Measurements from ENCODE around the gene PDE6D. TPM values are rescaled to one million over a fixed set of nuclear protein-coding genes. Genes with fewer than 3 reads are reported as not detected.
A peak's percentile ranks its signal among the peaks of the same experiment; 100 is the strongest.
"Not testable (repeated sequence)": the region's sequence is repeated elsewhere in the genome, so short reads cannot be mapped to it uniquely, and the experiment has no call there.

Gene PDE6D
- total and polyA plus RNA-seq, 2 donors (not counting 1 experiment from before 2014, with no cell fraction given), result 31.9 to 36.5 TPM

GRCh38 chr2:231713730-231714638, 67.1 kb downstream of the PDE6D start:
- intact Hi-C loops (cut with micrococcal nuclease), result no loop called here
- H3K4me3 ChIP-seq (ENCODE audit: control extremely low read depth in 1 of 5, extremely low read depth in 1 of 5, insufficient read depth in 1 of 5, low read depth in 2 of 5, low read length in 4 of 5), result no peak overlapping the region
- peak overlapping the region; percentile 42 for H3K4me2 ChIP-seq (replicated peaks; ENCODE audit: low read depth, low read length, poor library complexity, severe bottlenecking)
- peak; percentile 95 for TF ChIP-seq CTCF (IDR thresholded peaks at IDR 0.05)
- no peak for TF ChIP-seq EZH2 (IDR thresholded peaks at IDR 0.05; ENCODE audit: borderline replicate concordance, insufficient read depth, low read depth, low read length, poor library complexity, severe bottlenecking)
- peaks cover 53% of the 10 kb centered on the region for H3K79me2 ChIP-seq (ENCODE audit: control insufficient read depth, insufficient read depth, low read length)
- peaks cover 49 to 68% of the 10 kb centered on the region in 2 donors for H3K4me1 ChIP-seq (ENCODE audit: control insufficient read depth in 2 of 2, insufficient read depth in 2 of 2, low read length in 2 of 2)
- no peak overlapping the region for H2AFZ ChIP-seq (ENCODE audit: insufficient read depth, low read depth, low read length, poor library complexity, severe bottlenecking)
- CTCF ChIA-PET, result interaction anchor here (0.7 to 11.9 kb wide), 31 partner anchors 9 to 232 kb away, joined by 3 to 785 read pairs (median 5); no protein-coding TSS in a partner anchor
- Mint-ChIP-seq H3K9me3 (ENCODE audit: insufficient read depth) (no peaks in the 10 kb centered on the region), H3K27me3 (no peaks in the 10 kb centered on the region), H3K4me3 (peak overlapping the region; percentile 73), H3K27ac (peak overlapping the region; percentile 91), H3K4me1 (peaks cover 66% of the 10 kb centered on the region)
- H4K20me1 ChIP-seq (ENCODE audit: control insufficient read depth, insufficient read depth, low read length, poor library complexity, severe bottlenecking), result peaks cover 53% of the 10 kb centered on the region
- POLR2A ChIA-PET, result interaction anchor here (0.6 to 6.5 kb wide), 14 partner anchors 9 to 109 kb away, joined by 3 to 169 read pairs (median 4); no protein-coding TSS in a partner anchor
- peak overlapping the region; percentile 64 to 75 for H3K27ac ChIP-seq (ENCODE audit: low read length in 2 of 2)
- peak; percentile 18 for ATAC-seq (ENCODE audit: low read depth)
- no peaks in the 10 kb centered on the region for H3K27me3 ChIP-seq (replicated peaks in 1 of 4; ENCODE audit: control extremely low read depth in 1 of 4, control insufficient read depth in 3 of 4, insufficient read depth in 4 of 4, low read length in 3 of 4)
- no peak overlapping the region for H3K9ac ChIP-seq (ENCODE audit: low read length)
- H3K36me3 ChIP-seq (replicated peaks in 1 of 2; ENCODE audit: control extremely low read depth in 1 of 2, control insufficient read depth in 1 of 2, extremely low read depth in 1 of 2, insufficient read depth in 2 of 2, low read length in 1 of 2), result peaks cover 0 to 32% of the 10 kb centered on the region in 2 experiments
- H3K9me3 ChIP-seq (ENCODE audit: control extremely low read depth in 1 of 3, control insufficient read depth in 2 of 3, insufficient read depth in 1 of 3, low read length in 2 of 3), result peaks cover 0 to 17% (median 5%) of the 10 kb centered on the region in 3 donors
- WGBS (ENCODE audit: insufficient coverage), result 18% methylated on average over 14 of the region's 15 CpGs
- peak; percentile 90 for DNase-seq

GRCh38 chr2:231713406-231713729, 67.7 kb downstream of the PDE6D start:
- H3K9me3 Mint-ChIP-seq (ENCODE audit: insufficient read depth); DNase-seq; ATAC-seq (ENCODE audit: low read depth); H3K4me3 ChIP-seq (ENCODE audit: control extremely low read depth in 1 of 5, extremely low read depth in 1 of 5, insufficient read depth in 1 of 5, low read depth in 2 of 5, low read length in 4 of 5); H3K9ac ChIP-seq (ENCODE audit: low read length); H2AFZ ChIP-seq (ENCODE audit: insufficient read depth, low read depth, low read length, poor library complexity, severe bottlenecking); H3K27me3 ChIP-seq (replicated peaks in 1 of 4; ENCODE audit: control extremely low read depth in 1 of 4, control insufficient read depth in 3 of 4, insufficient read depth in 4 of 4, low read length in 3 of 4); intact Hi-C loops (cut with micrococcal nuclease); H3K27me3 Mint-ChIP-seq: not testable (repeated sequence)
- CTCF ChIA-PET, result interaction anchor here (0.9 to 11.9 kb wide), 16 partner anchors 8 to 231 kb away, joined by 3 to 785 read pairs (median 10); no protein-coding TSS in a partner anchor
- Histone ChIP-seq H3K36me3 (replicated peaks in 1 of 2; ENCODE audit: control extremely low read depth in 1 of 2, control insufficient read depth in 1 of 2, extremely low read depth in 1 of 2, insufficient read depth in 2 of 2, low read length in 1 of 2) (peaks cover 0 to 32% of the 10 kb centered on the region in 2 experiments), H3K4me1 (ENCODE audit: control insufficient read depth in 2 of 2, insufficient read depth in 2 of 2, low read length in 2 of 2) (peaks cover 44 to 66% of the 10 kb centered on the region in 2 donors), H3K9me3 (ENCODE audit: control extremely low read depth in 1 of 3, control insufficient read depth in 2 of 3, insufficient read depth in 1 of 3, low read length in 2 of 3) (peaks cover 0 to 17% (median 5%) of the 10 kb centered on the region in 3 donors), H4K20me1 (ENCODE audit: control insufficient read depth, insufficient read depth, low read length, poor library complexity, severe bottlenecking) (peaks cover 58% of the 10 kb centered on the region), H3K79me2 (ENCODE audit: control insufficient read depth, insufficient read depth, low read length) (peaks cover 59% of the 10 kb centered on the region), H3K27ac (ENCODE audit: low read length in 2 of 2) (peak overlapping the region; percentile 64 to 75), H3K4me2 (replicated peaks; ENCODE audit: low read depth, low read length, poor library complexity, severe bottlenecking) (peak overlapping the region; percentile 42)
- Mint-ChIP-seq H3K4me3 (peak overlapping the region; percentile 73), H3K27ac (peak overlapping the region; percentile 91), H3K4me1 (peaks cover 61% of the 10 kb centered on the region)
- POLR2A ChIA-PET, result interaction anchor here (0.7 to 6.5 kb wide), 7 partner anchors 27 to 108 kb away, joined by 3 to 169 read pairs (median 19); no protein-coding TSS in a partner anchor

- not testable (repeated sequence) for ATAC-seq (ENCODE audit: low read depth)
Measured at GRCh38 chr2:231712451-231713021, 68.5 kb downstream of the PDE6D start.

More at GRCh38 chr2:231712451-231713021, 68.5 kb downstream of the PDE6D start:
- H3K9me3 Mint-ChIP-seq (ENCODE audit: insufficient read depth); intact Hi-C loops (cut with micrococcal nuclease); H2AFZ ChIP-seq (ENCODE audit: insufficient read depth, low read depth, low read length, poor library complexity, severe bottlenecking); H3K27me3 ChIP-seq (replicated peaks in 1 of 4; ENCODE audit: control extremely low read depth in 1 of 4, control insufficient read depth in 3 of 4, insufficient read depth in 4 of 4, low read length in 3 of 4); H3K27me3 Mint-ChIP-seq: not testable (repeated sequence)
- Histone ChIP-seq H3K4me2 (replicated peaks; ENCODE audit: low read depth, low read length, poor library complexity, severe bottlenecking) (peak overlapping the region; percentile 94), H3K79me2 (ENCODE audit: control insufficient read depth, insufficient read depth, low read length) (peaks cover 60% of the 10 kb centered on the region), H3K27ac (ENCODE audit: low read length in 2 of 2) (peak overlapping the region; percentile 80 to 93), H4K20me1 (ENCODE audit: control insufficient read depth, insufficient read depth, low read length, poor library complexity, severe bottlenecking) (peaks cover 58% of the 10 kb centered on the region), H3K9ac (ENCODE audit: low read length) (peak overlapping the region; percentile 99), H3K9me3 (ENCODE audit: control extremely low read depth in 1 of 3, control insufficient read depth in 2 of 3, insufficient read depth in 1 of 3, low read length in 2 of 3) (peaks cover 0 to 11% (median 4%) of the 10 kb centered on the region in 3 donors), H3K4me3 (ENCODE audit: control extremely low read depth in 1 of 5, extremely low read depth in 1 of 5, insufficient read depth in 1 of 5, low read depth in 2 of 5, low read length in 4 of 5) (peak overlapping the region in 3 of 5 experiments; percentile 98 to 99 (median 99)), H3K36me3 (replicated peaks in 1 of 2; ENCODE audit: control extremely low read depth in 1 of 2, control insufficient read depth in 1 of 2, extremely low read depth in 1 of 2, insufficient read depth in 2 of 2, low read length in 1 of 2) (peaks cover 0 to 32% of the 10 kb centered on the region in 2 experiments), H3K4me1 (ENCODE audit: control insufficient read depth in 2 of 2, insufficient read depth in 2 of 2, low read length in 2 of 2) (peaks cover 36 to 60% of the 10 kb centered on the region in 2 donors)
- WGBS (ENCODE audit: insufficient coverage), result 17% methylated on average over 7 of the region's 18 CpGs
- DNase-seq, result peak; percentile 84
- H3K4me3 Mint-ChIP-seq, result peak overlapping the region; percentile 95
- peaks cover 52% of the 10 kb centered on the region for H3K4me1 Mint-ChIP-seq
- H3K27ac Mint-ChIP-seq, result peak overlapping the region; percentile 97
- ChIA-PET POLR2A (interaction anchor here (0.5 to 6.5 kb wide), 11 partner anchors 27 to 584 kb away, joined by 3 to 169 read pairs (median 9); no protein-coding TSS in a partner anchor), CTCF (interaction anchor here (1.0 to 11.9 kb wide), 6 partner anchors 31 to 248 kb away, joined by 4 to 785 read pairs (median 64); partner anchors contain the start of gene NCL)
